Measurements from ENCODE around the gene IGSF21.

Gene IGSF21

GRCh38 chr1:18107369-18108298 is at the start of gene IGSF21:
Gene IGSF21, plus strand, starts transcription at chr1:18107798. Its CDS starts 331 bp downstream, at chr1:18108129.
- intact Hi-C loops (cut with DNase I) = no loop called here
- peak in 2 of 42 donors; percentile 21 to 39 for DNase-seq

- DNase-seq = no peak
- intact Hi-C loops (cut with DNase I) = no loop called here
Observed at GRCh38 chr1:18058206-18058921, 49.2 kb upstream of the IGSF21 start.

GRCh38 chr1:18058981-18059605 is 48.5 kb upstream of the IGSF21 start:
- no peak for DNase-seq
- intact Hi-C loops (cut with DNase I) = no loop called here

GRCh38 chr1:18060366-18060765 is 47.2 kb upstream of the IGSF21 start:
- no peak for DNase-seq
- intact Hi-C loops (cut with DNase I) = no loop called here

GRCh38 chr1:18062185-18062584 is 45.4 kb upstream of the IGSF21 start:
- intact Hi-C loops (cut with DNase I) = no loop called here
- no peak for DNase-seq

- intact Hi-C loops (cut with DNase I) = no loop called here
- DNase-seq = no peak
Observed at GRCh38 chr1:18064534-18064933, 43.1 kb upstream of the IGSF21 start.

GRCh38 chr1:18066576-18066975 is 41.0 kb upstream of the IGSF21 start:
- DNase-seq = peak in 38 of 42 donors; percentile 17 to 88 (median 60)
- intact Hi-C loops (cut with DNase I) = no loop called here

- intact Hi-C loops (cut with DNase I) = no loop called here
Observed at GRCh38 chr1:18069903-18070302, 37.7 kb upstream of the IGSF21 start.

GRCh38 chr1:18072066-18072465 is 35.5 kb upstream of the IGSF21 start:
- peak in 27 of 42 donors; percentile 17 to 70 (median 38) for DNase-seq
- intact Hi-C loops (cut with DNase I) = no loop called here

More at GRCh38 chr1:18069903-18070302, 37.7 kb upstream of the IGSF21 start:
- DNase-seq = no peak

- intact Hi-C loops (cut with DNase I) = no loop called here
- DNase-seq = peak in 41 of 42 donors; percentile 34 to 93 (median 67)
Observed at GRCh38 chr1:18073066-18073642, 34.4 kb upstream of the IGSF21 start.

- peak in 29 of 42 donors; percentile 14 to 73 (median 40) for DNase-seq
- intact Hi-C loops (cut with DNase I) = no loop called here
Observed at GRCh38 chr1:18077657-18078215, 29.9 kb upstream of the IGSF21 start.

GRCh38 chr1:18079941-18080735 is 27.5 kb upstream of the IGSF21 start:
- DNase-seq = peak in 41 of 42 donors; percentile 6 to 88 (median 49)
- intact Hi-C loops (cut with DNase I) = no loop called here

GRCh38 chr1:18085387-18086074 is 22.1 kb upstream of the IGSF21 start:
- peak in 15 of 42 donors; percentile 9 to 74 (median 44) for DNase-seq
- intact Hi-C loops (cut with DNase I) = no loop called here

- intact Hi-C loops (cut with DNase I) = no loop called here
- DNase-seq = no peak
Observed at GRCh38 chr1:18088077-18088594, 19.5 kb upstream of the IGSF21 start.

GRCh38 chr1:18089488-18089887 is 18.1 kb upstream of the IGSF21 start:
- intact Hi-C loops (cut with DNase I) = no loop called here
- DNase-seq = no peak

GRCh38 chr1:18090636-18091035 is 17.0 kb upstream of the IGSF21 start:
- intact Hi-C loops (cut with DNase I) = no loop called here
- no peak for DNase-seq

Measured in head of caudate nucleus (tissue), 42 donors.